ENCODE results near the gene DDX43. TPM values are rescaled to one million over a fixed set of nuclear protein-coding genes. Genes with fewer than 3 reads are reported as not detected.
A peak's percentile ranks its signal among the peaks of the same experiment; 100 is the strongest.

DDX43 gene
- total RNA-seq, 4 donors from 2014 or later = 0.62 to 7.9 (median 2.8) TPM

DNA sequence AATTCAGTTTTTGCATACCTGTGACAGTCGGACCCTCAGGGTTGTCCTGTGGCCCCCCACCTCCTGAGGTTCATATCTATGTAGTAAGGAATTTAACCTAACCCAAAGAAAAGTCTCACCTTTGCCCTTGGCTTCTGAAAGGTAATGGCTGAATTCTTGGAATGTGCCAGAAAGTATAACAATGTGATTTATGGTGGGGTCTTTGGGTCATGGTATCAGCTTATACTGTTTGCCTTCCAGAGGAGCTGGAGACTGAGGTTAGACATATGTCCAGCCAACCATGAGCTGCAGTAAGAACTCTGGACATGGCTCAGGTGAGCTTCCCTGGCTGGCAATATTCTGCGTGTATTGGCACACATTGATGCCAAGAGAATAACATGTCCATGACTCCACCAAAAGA is 26.9 kb downstream of the DDX43 start:
- WGBS, 2 donors (ENCODE audit: low coverage in 1 of 2) = 60 to 100% methylated on average over 1 of the region's 2 CpGs
- no peak for ATAC-seq
- Histone ChIP-seq H3K27me3 (no peaks in the 10 kb centered on the region), H3K9me3 (no peaks in the 10 kb centered on the region), H3K4me1 (no peaks in the 10 kb centered on the region), H3K36me3 (peaks cover 0 to 52% of the 10 kb centered on the region in 2 donors), H3K27ac (no peak overlapping the region), H3K4me3 (no peak overlapping the region)
- no peak for TF ChIP-seq EP300 (IDR thresholded peaks at IDR 0.05)
- TF ChIP-seq, protein P1, sequence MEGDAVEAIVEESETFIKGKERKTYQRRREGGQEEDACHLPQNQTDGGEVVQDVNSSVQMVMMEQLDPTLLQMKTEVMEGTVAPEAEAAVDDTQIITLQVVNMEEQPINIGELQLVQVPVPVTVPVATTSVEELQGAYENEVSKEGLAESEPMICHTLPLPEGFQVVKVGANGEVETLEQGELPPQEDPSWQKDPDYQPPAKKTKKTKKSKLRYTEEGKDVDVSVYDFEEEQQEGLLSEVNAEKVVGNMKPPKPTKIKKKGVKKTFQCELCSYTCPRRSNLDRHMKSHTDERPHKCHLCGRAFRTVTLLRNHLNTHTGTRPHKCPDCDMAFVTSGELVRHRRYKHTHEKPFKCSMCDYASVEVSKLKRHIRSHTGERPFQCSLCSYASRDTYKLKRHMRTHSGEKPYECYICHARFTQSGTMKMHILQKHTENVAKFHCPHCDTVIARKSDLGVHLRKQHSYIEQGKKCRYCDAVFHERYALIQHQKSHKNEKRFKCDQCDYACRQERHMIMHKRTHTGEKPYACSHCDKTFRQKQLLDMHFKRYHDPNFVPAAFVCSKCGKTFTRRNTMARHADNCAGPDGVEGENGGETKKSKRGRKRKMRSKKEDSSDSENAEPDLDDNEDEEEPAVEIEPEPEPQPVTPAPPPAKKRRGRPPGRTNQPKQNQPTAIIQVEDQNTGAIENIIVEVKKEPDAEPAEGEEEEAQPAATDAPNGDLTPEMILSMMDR (IDR thresholded peaks at IDR 0.05) = no peak
- no peak for TF ChIP-seq POLR2A (IDR thresholded peaks at IDR 0.05)
- no peak for TF ChIP-seq POLR2AphosphoS5 (IDR thresholded peaks at IDR 0.05)

DNA sequence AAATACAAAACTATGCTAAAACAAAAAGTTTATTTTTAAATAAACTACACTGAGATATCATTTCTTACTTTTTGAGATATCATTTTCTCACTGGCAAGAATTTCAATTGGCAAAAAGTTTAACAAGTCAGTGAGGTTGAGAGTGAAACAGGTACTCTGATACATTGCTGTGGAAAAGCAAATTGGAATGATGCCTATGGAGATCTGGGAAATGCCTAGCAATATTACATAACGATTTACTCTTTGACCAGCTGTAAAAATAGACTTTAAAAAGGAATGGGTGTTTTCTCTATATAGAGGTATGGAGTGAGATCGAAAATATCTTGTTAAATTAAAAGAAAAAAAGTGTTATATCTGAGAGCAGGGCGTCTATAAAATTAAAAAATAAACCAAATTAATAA is 40.6 kb downstream of the DDX43 start:
- no peak overlapping the region for H3K4me3 ChIP-seq
- peaks cover 0 to 77% of the 10 kb centered on the region in 2 donors for H3K36me3 ChIP-seq
- TF ChIP-seq, protein P1 (IDR thresholded peaks at IDR 0.05) = no peak
- H3K4me1 ChIP-seq = no peaks in the 10 kb centered on the region
- no peaks in the 10 kb centered on the region for H3K9me3 ChIP-seq
- no peaks in the 10 kb centered on the region for H3K27me3 ChIP-seq
- WGBS, 2 donors (ENCODE audit: low coverage in 1 of 2) = 79% methylated on average over 3 of the region's 3 CpGs
- no peak for ATAC-seq
- H3K27ac ChIP-seq = no peak overlapping the region

DNA sequence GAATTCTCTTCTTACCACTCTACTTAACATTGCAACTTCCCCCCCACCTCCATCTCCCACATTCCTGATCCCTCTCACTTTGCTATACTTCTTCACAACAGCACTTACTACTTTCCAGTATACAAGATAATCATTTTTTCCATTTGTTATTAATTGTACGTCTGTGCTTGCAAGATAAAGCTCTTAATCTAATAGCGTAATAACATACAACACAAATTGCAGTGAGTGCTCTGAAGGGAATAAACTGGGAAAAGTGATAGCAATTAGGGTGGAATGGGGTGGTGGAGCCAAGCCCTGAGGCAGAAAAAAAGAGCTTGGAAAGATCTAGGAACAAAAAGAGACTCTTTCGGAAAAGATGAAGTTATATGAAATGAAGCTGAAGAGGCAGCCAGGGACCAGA is 48.9 kb downstream of the DDX43 start:
- H3K27ac ChIP-seq = no peak overlapping the region
- H3K4me3 ChIP-seq = no peak overlapping the region
- H3K36me3 ChIP-seq = peaks cover 0 to 41% of the 10 kb centered on the region in 2 donors
- TF ChIP-seq EP300 (IDR thresholded peaks at IDR 0.05) (no peak), POLR2AphosphoS5 (IDR thresholded peaks at IDR 0.05) (no peak), POLR2A (IDR thresholded peaks at IDR 0.05) (no peak)
- TF ChIP-seq, protein P1 (IDR thresholded peaks at IDR 0.05) = no peak
- no peaks in the 10 kb centered on the region for H3K4me1 ChIP-seq
- H3K9me3 ChIP-seq = no peaks in the 10 kb centered on the region
- no peak for ATAC-seq
- 83 to 90% methylated on average over 2 to 3 of the region's 3 CpGs for WGBS, 2 donors (ENCODE audit: low coverage in 1 of 2)
- no peaks in the 10 kb centered on the region for H3K27me3 ChIP-seq

DNA sequence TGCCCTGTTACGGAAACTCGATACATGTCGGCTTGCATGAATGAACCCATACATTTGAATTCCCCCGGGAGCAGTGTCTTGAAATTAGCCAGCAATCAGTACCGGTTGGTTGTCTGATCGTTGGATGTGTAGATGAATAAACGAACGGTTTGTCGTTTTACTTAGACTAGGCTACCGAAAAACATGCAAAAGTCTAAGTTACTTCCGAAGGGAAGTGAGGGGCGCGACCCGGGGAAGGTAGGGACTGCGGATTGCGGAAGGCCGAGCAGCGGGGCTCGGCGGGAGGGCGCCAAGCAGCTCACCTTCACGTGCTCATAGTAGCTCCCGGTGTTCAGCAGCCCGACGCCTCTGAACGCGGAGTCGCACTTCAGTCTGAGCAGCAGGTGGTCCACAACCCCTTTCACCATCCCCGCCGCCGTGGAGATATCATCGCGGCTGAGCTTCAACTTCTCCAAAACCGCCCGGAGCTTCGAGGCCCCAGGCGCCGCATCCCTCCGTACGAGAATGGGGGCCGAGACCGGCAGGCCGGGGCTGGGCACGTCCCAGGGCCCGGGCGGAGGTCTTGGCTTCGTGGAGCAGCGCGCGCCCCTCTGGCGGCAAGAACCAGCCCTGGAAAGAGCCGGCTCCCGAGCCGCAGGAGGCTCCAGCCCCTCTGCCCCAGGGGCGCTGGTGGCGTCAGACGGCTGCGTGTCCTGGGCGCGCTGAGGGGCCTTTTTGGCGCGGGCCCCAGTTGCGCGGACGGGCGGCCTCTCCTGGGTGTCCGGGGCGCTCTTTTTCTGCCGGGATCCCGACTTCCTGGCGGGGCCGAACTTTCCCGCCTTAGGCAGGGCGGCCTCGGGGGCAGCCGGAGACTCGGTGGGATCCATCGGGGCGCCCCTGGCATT is 56.8 kb downstream of the DDX43 start:
- peaks cover 6% of the 10 kb centered on the region for H3K27me3 ChIP-seq
- ATAC-seq = peak; percentile 61
- H3K4me1 ChIP-seq = peaks cover 0 to 35% (median 0%) of the 10 kb centered on the region in 3 donors
- no peak for TF ChIP-seq EP300 (IDR thresholded peaks at IDR 0.05)
- no peak for TF ChIP-seq POLR2AphosphoS5 (IDR thresholded peaks at IDR 0.05)
- TF ChIP-seq, protein P1 (IDR thresholded peaks at IDR 0.05) = peak in 1 of 4 experiments; percentile 8
- TF ChIP-seq POLR2A (IDR thresholded peaks at IDR 0.05) = no peak
- no peaks in the 10 kb centered on the region for H3K36me3 ChIP-seq
- peak overlapping the region; percentile 14 to 83 (median 78) for H3K27ac ChIP-seq
- H3K9me3 ChIP-seq = no peaks in the 10 kb centered on the region
- WGBS, 2 donors (ENCODE audit: low coverage in 1 of 2) = 9 to 22% methylated on average over 6 to 13 of the region's 79 CpGs
- H3K4me3 ChIP-seq = peak overlapping the region; percentile 70 to 78

DNA sequence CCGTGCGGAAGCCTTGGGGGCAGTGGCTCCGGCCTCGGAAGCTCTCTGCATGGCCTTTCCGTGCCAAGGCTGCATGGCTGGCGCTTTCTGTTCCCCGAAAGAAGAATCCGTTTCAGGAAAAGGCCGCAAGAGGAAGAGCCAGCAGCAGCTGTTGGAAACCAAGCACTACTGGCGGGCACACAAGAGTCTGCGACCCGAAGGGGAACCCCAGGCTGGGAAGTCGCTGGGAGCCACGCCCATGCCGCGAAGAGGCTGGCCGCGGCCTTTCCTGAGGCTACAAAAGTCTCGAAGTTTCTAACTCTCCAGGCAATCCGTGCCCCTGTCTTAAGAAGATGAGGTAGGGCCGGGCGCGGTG is 57.5 kb downstream of the DDX43 start, which contains the start of gene CGAS:
CGAS (minus strand) TSS at position 191 of the 355 bp plus-strand sequence; CDS start at position 75, 116 bp downstream.
- ATAC-seq = peak; percentile 85
- H3K9me3 ChIP-seq = no peaks in the 10 kb centered on the region
- peaks cover 6% of the 10 kb centered on the region for H3K27me3 ChIP-seq
- peaks cover 0 to 35% (median 0%) of the 10 kb centered on the region in 3 donors for H3K4me1 ChIP-seq
- H3K4me3 ChIP-seq = peak within 1 kb of the TSS; percentile 70 to 78
- peak within 1 kb of the TSS; percentile 14 to 83 (median 78) for H3K27ac ChIP-seq
- peak; percentile 57 for TF ChIP-seq POLR2AphosphoS5 (IDR thresholded peaks at IDR 0.05)
- no peak for TF ChIP-seq EP300 (IDR thresholded peaks at IDR 0.05)
- no peaks in the 10 kb centered on the region for H3K36me3 ChIP-seq
- 13% methylated on average over 7 of the region's 23 CpGs; no CpG with 5 or more reads in 1 of the 2 donors for WGBS, 2 donors (ENCODE audit: low coverage in 1 of 2)
